Tibial nerve (tissue), 3 donors: Measurements from ENCODE around the gene WIZ.

ENCODE experiments used
- POLR2A ChIP-seq, 2 donors: fragments of 450-650 bp; IDR thresholded peaks; one replicate each; pipeline ENCODE4 v1.6.1; 2017; ENCODE audit warnings: antibody characterized with exemption in 2 of 2, mild to moderate bottlenecking in 2 of 2, moderate library complexity in 2 of 2
- TF ChIP-seq, protein P1 (sequence below), 5 experiments: fragments of 200-600 bp in 3 of 5; fragments of 450-650 bp in 2 of 5; sonication (generic) in 3 of 5; IDR thresholded peaks; one replicate each; pipeline ENCODE4 v1.5.1; 2016 to 2019; ENCODE audit warnings: antibody characterized with exemption in 5 of 5, mild to moderate bottlenecking in 3 of 5, moderate library complexity in 2 of 5

GRCh38 chr19:15396436-15396835 lies 53.3 kb downstream of the WIZ start:
- no peak for TF ChIP-seq POLR2A (IDR thresholded peaks at IDR 0.05)
- TF ChIP-seq, protein P1, sequence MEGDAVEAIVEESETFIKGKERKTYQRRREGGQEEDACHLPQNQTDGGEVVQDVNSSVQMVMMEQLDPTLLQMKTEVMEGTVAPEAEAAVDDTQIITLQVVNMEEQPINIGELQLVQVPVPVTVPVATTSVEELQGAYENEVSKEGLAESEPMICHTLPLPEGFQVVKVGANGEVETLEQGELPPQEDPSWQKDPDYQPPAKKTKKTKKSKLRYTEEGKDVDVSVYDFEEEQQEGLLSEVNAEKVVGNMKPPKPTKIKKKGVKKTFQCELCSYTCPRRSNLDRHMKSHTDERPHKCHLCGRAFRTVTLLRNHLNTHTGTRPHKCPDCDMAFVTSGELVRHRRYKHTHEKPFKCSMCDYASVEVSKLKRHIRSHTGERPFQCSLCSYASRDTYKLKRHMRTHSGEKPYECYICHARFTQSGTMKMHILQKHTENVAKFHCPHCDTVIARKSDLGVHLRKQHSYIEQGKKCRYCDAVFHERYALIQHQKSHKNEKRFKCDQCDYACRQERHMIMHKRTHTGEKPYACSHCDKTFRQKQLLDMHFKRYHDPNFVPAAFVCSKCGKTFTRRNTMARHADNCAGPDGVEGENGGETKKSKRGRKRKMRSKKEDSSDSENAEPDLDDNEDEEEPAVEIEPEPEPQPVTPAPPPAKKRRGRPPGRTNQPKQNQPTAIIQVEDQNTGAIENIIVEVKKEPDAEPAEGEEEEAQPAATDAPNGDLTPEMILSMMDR (IDR thresholded peaks at IDR 0.05), result no peak
